Measurements from ENCODE around the gene UROS. TPM values are rescaled to one million over a fixed set of nuclear protein-coding genes. Genes with fewer than 3 reads are reported as not detected.

UROS gene
- total RNA-seq, 1 donor: 93.7 TPM

DNA sequence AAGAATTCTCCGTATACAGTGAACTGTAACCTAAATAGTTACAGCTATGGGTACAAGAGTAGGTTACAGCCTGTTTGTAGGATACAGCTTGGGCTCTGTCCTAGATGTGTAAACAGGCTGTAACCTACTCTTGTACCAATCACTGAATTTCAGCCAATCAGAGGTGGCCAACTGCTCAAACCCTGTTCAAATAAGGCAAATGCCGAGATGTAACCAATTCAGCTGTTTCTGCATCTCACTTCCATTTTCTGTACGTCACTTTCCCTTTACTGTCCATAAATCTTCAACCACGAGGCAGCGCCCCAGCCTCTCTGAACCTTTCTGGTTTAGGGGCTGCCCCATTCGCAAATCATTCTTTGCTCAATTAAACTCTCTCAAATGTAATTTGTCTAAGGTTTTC is 39.1 kb downstream of the UROS start:
- peak; percentile 11 for DNase-seq (ENCODE audit: low read depth)
- TF ChIP-seq, protein P1, sequence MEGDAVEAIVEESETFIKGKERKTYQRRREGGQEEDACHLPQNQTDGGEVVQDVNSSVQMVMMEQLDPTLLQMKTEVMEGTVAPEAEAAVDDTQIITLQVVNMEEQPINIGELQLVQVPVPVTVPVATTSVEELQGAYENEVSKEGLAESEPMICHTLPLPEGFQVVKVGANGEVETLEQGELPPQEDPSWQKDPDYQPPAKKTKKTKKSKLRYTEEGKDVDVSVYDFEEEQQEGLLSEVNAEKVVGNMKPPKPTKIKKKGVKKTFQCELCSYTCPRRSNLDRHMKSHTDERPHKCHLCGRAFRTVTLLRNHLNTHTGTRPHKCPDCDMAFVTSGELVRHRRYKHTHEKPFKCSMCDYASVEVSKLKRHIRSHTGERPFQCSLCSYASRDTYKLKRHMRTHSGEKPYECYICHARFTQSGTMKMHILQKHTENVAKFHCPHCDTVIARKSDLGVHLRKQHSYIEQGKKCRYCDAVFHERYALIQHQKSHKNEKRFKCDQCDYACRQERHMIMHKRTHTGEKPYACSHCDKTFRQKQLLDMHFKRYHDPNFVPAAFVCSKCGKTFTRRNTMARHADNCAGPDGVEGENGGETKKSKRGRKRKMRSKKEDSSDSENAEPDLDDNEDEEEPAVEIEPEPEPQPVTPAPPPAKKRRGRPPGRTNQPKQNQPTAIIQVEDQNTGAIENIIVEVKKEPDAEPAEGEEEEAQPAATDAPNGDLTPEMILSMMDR (IDR thresholded peaks at IDR 0.05; ENCODE audit: insufficient read depth, low read depth, low read length): no peak
- H3K4me3 ChIP-seq (ENCODE audit: low read depth, low read length): no peak overlapping the region

DNA sequence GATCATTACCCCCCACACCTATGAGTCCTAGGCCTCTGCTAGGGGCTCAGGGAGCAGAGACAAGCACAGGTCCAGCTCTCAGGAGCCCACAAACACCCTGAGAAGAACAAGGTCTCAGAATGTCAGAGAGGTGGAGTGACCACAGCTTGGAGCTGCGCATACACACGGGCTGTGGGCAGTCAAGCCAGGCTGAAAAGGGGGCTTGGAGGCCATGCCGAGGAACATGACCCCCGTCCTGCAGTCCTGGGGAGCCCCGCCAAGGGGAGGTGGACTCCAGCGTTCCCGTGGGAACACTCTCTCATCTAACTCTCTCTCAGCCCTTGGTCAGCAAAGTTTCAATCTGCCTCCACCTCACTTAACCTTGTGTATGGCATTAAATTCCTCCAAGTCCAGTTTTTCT is 39.6 kb downstream of the UROS start:
- no peak overlapping the region for H3K4me3 ChIP-seq (ENCODE audit: low read depth, low read length)
- TF ChIP-seq, protein P1 (IDR thresholded peaks at IDR 0.05; ENCODE audit: insufficient read depth, low read depth, low read length): no peak
- DNase-seq (ENCODE audit: low read depth): no peak

DNA sequence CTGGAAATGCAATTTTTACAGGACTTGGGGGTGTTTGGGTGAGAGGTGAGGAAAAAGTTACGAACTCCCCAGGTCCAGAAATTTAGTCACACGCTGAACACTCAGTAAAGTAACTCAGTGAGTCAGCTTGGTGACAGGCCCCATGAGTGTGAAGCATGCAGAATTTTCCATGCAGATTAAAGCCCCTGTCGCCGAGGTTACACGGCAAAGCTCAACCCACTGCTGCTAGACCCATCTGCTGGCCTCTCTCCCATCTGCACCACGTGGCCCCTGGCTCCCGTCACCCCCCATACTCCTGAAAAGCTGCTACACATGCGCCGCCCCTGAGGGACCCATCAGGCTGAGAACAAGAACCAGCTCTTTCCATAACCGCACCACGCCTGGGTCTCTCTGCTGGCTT is 40.4 kb downstream of the UROS start:
- H3K4me3 ChIP-seq (ENCODE audit: low read depth, low read length): no peak overlapping the region
- TF ChIP-seq, protein P1 (IDR thresholded peaks at IDR 0.05; ENCODE audit: insufficient read depth, low read depth, low read length): no peak
- no peak for DNase-seq (ENCODE audit: low read depth)

DNA sequence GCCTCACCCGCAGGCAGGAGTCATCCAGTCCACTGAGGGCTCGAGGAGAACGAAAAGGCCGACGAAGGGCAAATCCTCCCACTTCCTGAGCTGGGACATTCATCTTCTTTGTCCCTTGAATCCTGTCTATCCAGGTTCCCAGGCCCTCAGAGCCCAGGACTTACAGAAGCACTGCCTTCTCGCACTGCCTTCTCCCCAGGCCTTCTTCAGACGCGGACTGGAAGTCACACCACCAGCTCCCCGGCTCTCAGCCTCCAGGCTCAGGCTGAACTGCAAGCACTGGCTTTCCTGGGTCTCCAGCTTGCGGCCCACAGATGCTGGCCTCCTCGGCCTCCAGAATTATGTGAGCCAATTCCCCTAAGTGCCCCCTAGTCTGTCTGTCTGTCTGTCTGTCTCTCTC is 41.0 kb downstream of the UROS start:
- no peak overlapping the region for H3K4me3 ChIP-seq (ENCODE audit: low read depth, low read length)
- TF ChIP-seq, protein P1 (IDR thresholded peaks at IDR 0.05; ENCODE audit: insufficient read depth, low read depth, low read length): no peak
- DNase-seq (ENCODE audit: low read depth): no peak

DNA sequence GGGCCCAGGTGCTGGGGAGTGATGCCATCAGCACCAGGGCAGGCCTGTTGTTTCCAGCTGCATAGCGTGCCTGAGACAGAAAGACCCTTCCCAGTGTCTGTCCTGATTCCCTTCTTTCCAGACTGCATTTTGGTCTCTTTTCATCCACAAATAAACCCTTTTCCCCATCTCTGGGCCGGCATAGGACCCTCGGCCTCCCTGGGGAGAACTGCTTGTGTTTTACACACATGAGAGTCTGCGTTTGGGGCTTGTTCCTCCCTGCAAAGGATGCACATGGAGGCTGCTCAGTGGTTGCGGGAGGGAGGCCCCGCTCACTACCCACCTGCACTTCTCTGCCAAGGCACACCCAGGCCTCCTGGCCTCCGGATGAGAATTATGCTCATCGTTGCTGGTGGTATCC is 41.7 kb downstream of the UROS start:
- H3K4me3 ChIP-seq (ENCODE audit: low read depth, low read length): no peak overlapping the region
- TF ChIP-seq, protein P1 (IDR thresholded peaks at IDR 0.05; ENCODE audit: insufficient read depth, low read depth, low read length): no peak
- no peak for DNase-seq (ENCODE audit: low read depth)

DNA sequence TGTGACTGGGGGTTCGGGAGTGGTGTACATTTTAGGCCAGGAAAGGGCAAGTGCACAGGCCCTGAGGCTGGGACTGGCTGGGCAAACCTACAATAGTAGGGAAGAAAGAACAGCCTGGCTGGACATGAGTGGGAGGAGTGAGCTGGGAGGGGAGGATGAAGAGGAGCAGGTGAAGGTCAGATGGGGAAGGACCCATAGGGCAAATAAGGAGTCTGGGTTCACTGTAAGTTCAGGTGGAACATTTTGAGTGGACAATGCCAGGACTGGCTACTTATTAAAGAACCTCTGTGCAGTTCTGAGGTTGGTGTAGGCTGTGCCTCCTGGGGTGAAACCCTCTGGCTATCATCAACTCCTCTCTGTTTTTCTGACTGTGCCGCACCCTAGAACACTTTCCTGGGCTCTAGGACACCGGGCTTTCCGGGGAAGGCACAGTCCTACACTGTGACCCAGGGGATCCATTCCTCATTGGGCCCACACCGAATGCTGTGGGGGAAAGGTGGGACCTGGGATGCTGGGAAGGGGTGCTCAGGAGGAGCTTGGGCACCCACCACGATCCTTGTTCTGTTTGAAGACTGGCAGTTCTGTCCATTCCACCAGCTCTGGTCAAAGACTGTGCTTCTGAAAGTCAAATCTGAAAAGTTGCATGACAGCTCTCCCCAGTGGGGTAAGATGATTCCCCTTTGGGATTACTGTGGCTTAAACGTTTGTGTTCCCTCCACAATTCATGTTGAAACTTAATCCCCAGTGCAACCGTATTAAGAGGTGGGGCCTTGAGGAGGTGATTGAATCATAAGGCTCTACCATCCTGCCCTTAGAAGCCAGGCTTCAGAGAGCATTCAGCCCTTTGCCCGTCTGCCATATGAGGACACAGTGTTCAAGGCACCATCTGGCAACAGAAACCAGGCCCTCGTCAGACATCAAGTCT is 43.4 kb downstream of the UROS start:
- TF ChIP-seq, protein P1 (IDR thresholded peaks at IDR 0.05; ENCODE audit: insufficient read depth, low read depth, low read length): no peak

More for the DNA sequence above, 43.4 kb downstream of the UROS start:
- no peak overlapping the region for H3K4me3 ChIP-seq (ENCODE audit: low read depth, low read length)
- DNase-seq (ENCODE audit: low read depth): no peak
